Measurements from ENCODE around the gene CLP1. TPM values are rescaled to one million over a fixed set of nuclear protein-coding genes. Genes with fewer than 3 reads are reported as not detected.

CLP1 gene
- 26.8 to 28.8 TPM (median 28.0 TPM) in 5 replicates for total RNA-seq (2022; extraction: Qiagen RNA extraction)

DNA sequence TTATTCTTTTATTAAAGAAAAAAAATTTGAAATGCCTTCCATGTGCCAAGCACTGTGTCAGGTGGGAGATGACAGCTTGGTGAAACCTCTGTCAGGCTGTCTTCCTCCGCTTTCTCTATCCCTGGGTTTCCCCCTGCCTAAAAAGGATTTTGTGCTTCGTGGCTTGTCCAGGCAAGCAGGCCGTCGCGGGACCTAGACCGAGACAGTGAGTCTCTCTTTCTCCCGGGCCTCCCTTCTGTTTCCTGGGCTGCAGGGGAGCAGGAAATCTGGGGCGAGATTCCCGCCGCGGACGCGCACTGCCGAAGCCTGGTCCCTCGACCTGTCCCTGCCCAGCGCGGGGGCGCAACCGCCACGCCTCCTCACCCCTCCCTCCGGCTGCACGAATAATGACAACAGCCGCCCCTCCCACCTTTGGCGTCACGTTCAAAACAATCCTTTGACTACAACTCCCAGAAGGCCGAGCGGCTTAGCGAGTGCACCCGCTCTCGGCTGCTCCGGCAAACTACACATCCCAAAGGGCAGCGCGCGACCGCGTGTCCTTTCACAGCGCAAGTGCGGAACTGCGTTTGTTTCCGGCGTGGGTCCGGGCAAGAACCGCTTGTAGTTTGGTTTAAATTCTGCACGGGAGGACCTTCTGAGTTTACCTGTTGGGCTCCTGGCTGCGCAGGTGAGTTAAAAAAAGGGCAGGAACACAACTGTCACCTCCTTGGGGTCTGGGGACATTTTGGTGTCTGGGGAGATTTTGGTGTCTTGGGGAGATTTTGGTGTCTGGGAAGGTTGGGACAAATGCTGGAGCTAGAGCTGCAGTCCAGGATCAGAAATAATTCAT, at the start of gene CLP1:
TSS of gene CLP1 (plus strand) at position 569 of the 829 bp plus-strand sequence. CDS start 1,715 bp downstream, outside the sequence.

DNA sequence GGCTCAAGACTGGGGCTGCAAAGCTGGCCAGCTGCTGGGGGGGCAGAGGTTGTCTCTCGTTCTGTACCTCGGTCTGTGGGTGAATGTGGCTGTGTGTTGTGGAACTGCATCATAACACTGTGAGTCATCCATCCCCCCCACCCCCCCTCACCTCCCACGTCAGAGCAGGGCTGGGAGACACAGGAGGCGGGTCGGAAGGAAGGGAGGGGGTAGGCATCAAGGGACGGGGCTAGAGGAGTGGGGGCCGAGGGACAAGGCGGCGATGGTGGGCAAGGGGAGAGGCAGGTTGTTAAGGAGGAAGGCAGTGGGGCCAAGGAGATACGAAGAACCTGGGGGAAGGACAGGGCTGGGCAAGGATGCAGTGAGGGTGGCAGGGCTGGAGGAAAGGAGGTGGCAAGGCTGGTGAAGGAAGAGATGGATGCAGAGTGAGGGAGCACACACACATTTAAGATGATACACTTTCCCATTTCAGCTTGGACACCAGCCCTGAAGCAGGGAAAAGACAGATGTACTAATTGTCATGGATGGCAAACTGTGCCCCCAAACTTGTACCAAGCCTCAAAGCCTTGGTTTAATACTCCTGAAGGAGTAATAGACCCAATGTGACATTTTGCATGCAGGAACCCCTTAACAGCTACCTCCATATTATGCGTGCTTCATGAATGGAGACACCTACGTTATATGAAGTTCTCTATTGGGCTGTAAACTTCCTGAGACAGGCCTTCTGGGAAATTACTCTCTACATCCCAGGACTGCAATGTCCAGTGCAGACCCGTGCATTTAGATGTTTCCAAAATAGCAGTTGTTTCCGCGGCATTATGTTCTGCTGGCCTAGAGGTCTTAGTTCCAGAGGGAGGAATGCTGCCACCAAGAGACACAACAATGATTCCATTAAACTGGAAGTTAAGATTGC, 7.5 kb upstream of the CLP1 start, which contains the start of gene YPEL4:
TSS of gene YPEL4 (minus strand) at position 87 of the 913 bp plus-strand sequence. CDS start 2,805 bp downstream, outside the sequence.

DNA sequence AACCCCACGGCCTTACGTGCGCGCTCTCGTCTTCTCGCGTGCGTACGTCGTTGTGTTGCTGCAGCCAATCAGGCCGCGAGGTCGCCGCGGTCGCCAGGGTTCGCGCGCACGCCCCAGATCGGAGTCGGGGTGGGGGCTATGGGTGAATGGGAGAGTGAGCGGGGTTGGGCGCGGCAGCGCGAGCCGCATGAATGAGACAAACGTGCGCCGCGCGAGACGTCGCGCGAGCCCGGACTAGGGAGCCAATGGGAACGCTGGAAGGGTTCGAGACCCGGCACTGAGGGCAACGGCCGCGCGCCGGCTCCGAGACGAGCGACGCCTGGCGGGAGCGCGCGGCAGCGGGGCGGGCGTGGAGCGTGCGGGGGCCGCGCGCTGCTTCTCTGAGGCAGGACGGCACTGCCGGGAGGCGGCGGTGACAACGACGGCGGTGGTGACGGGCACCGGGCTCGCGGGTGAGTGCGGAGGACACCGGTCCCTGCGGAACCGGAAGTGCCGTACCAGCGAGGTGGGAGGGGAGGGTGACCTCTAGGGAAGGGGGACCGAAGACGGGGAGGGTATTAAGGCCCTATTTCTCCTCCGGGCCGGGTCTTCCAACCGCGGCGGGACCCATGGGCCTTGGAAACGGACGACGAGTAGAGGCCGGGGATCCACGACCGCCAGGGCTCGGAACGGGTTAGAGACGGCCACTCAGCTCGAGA, 10.3 kb downstream of the CLP1 start, which contains the start of gene ZDHHC5:
TSS of gene ZDHHC5 (plus strand) at position 379 of the 698 bp plus-strand sequence. CDS start 4,977 bp downstream, outside the sequence.

Other genes starting within 250 kb of the CLP1 start
- gene SLC43A3, start 230.6 kb upstream of the CLP1 start, total RNA-seq (2022; extraction: Qiagen RNA extraction): 0.26 to 0.55 TPM (median 0.45 TPM) in 5 replicates
- 49.0 to 100 TPM (median 88.4 TPM) in 5 replicates for gene RTN4RL2, start 197.2 kb upstream of the CLP1 start, total RNA-seq (2022; extraction: Qiagen RNA extraction)
- 2.1 to 3.3 TPM (median 2.6 TPM) in 5 replicates for gene SLC43A1, start 142.1 kb upstream of the CLP1 start, total RNA-seq (2022; extraction: Qiagen RNA extraction)
- 146 to 173 TPM (median 158 TPM) in 5 replicates for gene TIMM10, start 127.0 kb upstream of the CLP1 start, total RNA-seq (2022; extraction: Qiagen RNA extraction)
- gene SMTNL1, start 120.2 kb upstream of the CLP1 start, total RNA-seq (2022; extraction: Qiagen RNA extraction): not detected in 5 replicates
- 34.7 to 42.5 TPM (median 39.8 TPM) in 5 replicates for gene UBE2L6, start 90.1 kb upstream of the CLP1 start, total RNA-seq (2022; extraction: Qiagen RNA extraction)
- gene SERPING1, start 60.1 kb upstream of the CLP1 start, total RNA-seq (2022; extraction: Qiagen RNA extraction): 0.63 to 1.0 TPM (median 0.83 TPM) in 5 replicates
- gene YPEL4, start 7.8 kb upstream of the CLP1 start, total RNA-seq (2022; extraction: Qiagen RNA extraction): 0.13 to 0.41 TPM (median 0.18 TPM) in 5 replicates
- 68.3 to 76.4 TPM (median 69.7 TPM) in 5 replicates for gene ZDHHC5, start 10.4 kb downstream of the CLP1 start, total RNA-seq (2022; extraction: Qiagen RNA extraction)
- gene MED19, start 54.5 kb downstream of the CLP1 start, total RNA-seq (2022; extraction: Qiagen RNA extraction): 26.3 to 33.5 TPM (median 30.9 TPM) in 5 replicates
- gene TMX2, start 54.8 kb downstream of the CLP1 start, total RNA-seq (2022; extraction: Qiagen RNA extraction): 143 to 164 TPM (median 150 TPM) in 5 replicates
- 113 to 155 TPM (median 142 TPM) in 5 replicates for gene SELENOH, start 83.7 kb downstream of the CLP1 start, total RNA-seq (2022; extraction: Qiagen RNA extraction)
- gene BTBD18, start 94.1 kb downstream of the CLP1 start, total RNA-seq (2022; extraction: Qiagen RNA extraction): not detected in 5 replicates
- gene CTNND1, start 104.0 kb downstream of the CLP1 start, total RNA-seq (2022; extraction: Qiagen RNA extraction): 53.6 to 65.9 TPM (median 63.4 TPM) in 5 replicates